Uterus (tissue), 2 donors: ENCODE data around the gene YOD1.

Experiments used
- CTCF ChIP-seq, 4 experiments: fragments of 200-600 bp in 2 of 4; fragments of 450-650 bp in 2 of 4; sonication (generic) in 2 of 4; IDR thresholded peaks; one replicate each; pipeline ENCODE4 v1.5.1; 2016 to 2019; ENCODE audit warnings: antibody characterized with exemption in 4 of 4, mild to moderate bottlenecking in 2 of 4, moderate library complexity in 1 of 4
- POLR2A ChIP-seq, 2 donors: fragments of 450-650 bp; IDR thresholded peaks; one replicate each; pipeline ENCODE4 v1.6.1; 2016; ENCODE audit warnings: antibody characterized with exemption in 2 of 2, mild to moderate bottlenecking in 1 of 2, moderate library complexity in 1 of 2

GRCh38 chr1:207078578-207079132, 27.6 kb upstream of the YOD1 start:
- TF ChIP-seq CTCF (IDR thresholded peaks at IDR 0.05) (no peak), POLR2A (IDR thresholded peaks at IDR 0.05) (no peak)
